DOHH2 (cell line): Measurements from ENCODE around the gene PSMB4.

Experiments
- H3F3A ChIP-seq: fragments of 200-600 bp; sonication (generic), shearing (Covaris generic); 2 replicates; pipeline ENCODE4 v1.6.0; 2016; ENCODE audit warnings: antibody characterized with exemption, mild to moderate bottlenecking; ENCODE audit not compliant: control insufficient read depth, insufficient read depth
- H3K27ac ChIP-seq: fragments of 200-600 bp; sonication (generic); 2 replicates; pipeline ENCODE4 v1.5.1; 2014; ENCODE audit warnings: low read depth, mild to moderate bottlenecking, low read length, moderate library complexity
- H3K27me3 ChIP-seq: fragments of 200-600 bp; sonication (generic); 2 replicates; pipeline ENCODE4 v1.6.1; 2014; ENCODE audit warnings: mild to moderate bottlenecking, low read length, mixed read lengths; ENCODE audit not compliant: control insufficient read depth
- H3K36me3 ChIP-seq: fragments of 200-600 bp; sonication (generic); 2 replicates; pipeline ENCODE4 v1.6.1; 2014; ENCODE audit warnings: mild to moderate bottlenecking, low read length, moderate library complexity, mixed read lengths; ENCODE audit not compliant: control insufficient read depth
- H3K4me1 ChIP-seq: fragments of 200-600 bp; sonication (generic); 2 replicates; pipeline ENCODE4 v1.6.1; 2014; ENCODE audit warnings: mild to moderate bottlenecking, low read length, mixed read lengths; ENCODE audit not compliant: control insufficient read depth
- H3K4me2 ChIP-seq: fragments of 200-600 bp; sonication (generic); 2 replicates; pipeline ENCODE4 v1.6.0; 2014; ENCODE audit warnings: mild to moderate bottlenecking, low read length, moderate library complexity
- H3K4me3 ChIP-seq: fragments of 200-600 bp; sonication (generic); 2 replicates; pipeline ENCODE4 v1.5.1; 2014; ENCODE audit warnings: mild to moderate bottlenecking, low read length, mixed read lengths
- H3K79me2 ChIP-seq: fragments of 200-600 bp; sonication (generic); 2 replicates; pipeline ENCODE4 v1.6.1; 2014; ENCODE audit warnings: mild to moderate bottlenecking, low read length, mixed read lengths; ENCODE audit not compliant: control insufficient read depth
- H3K9me2 ChIP-seq: fragments of 200-600 bp; sonication (generic); replicated peaks from 2 replicates; pipeline ENCODE4 v1.6.1; 2014; ENCODE audit warnings: mild to moderate bottlenecking, low read length, mixed read lengths; ENCODE audit not compliant: control insufficient read depth
- H3K9me3 ChIP-seq: fragments of 200-600 bp; sonication (generic); 2 replicates; pipeline ENCODE4 v1.6.1; 2014; ENCODE audit warnings: antibody characterized with exemption, low read length, mixed read lengths; ENCODE audit not compliant: control insufficient read depth, insufficient read depth
- H4K20me1 ChIP-seq: fragments of 200-600 bp; sonication (generic); 2 replicates; pipeline ENCODE4 v1.6.0; 2014; ENCODE audit warnings: low read depth, mild to moderate bottlenecking, antibody characterized with exemption, low read length, moderate library complexity; ENCODE audit not compliant: control insufficient read depth, insufficient read depth
- CTCF ChIP-seq: fragments of 200-600 bp; sonication (generic); IDR thresholded peaks from one replicate; pipeline ENCODE4 v1.5.1; 2014; ENCODE audit warnings: antibody characterized with exemption, mild to moderate bottlenecking, low read depth, low read length; ENCODE audit not compliant: poor library complexity, severe bottlenecking
- EZH2phosphoT487 ChIP-seq: fragments of 200-600 bp; sonication (generic); IDR thresholded peaks from 2 replicates; pipeline ENCODE4 v1.6.1; 2017; ENCODE audit warnings: borderline replicate concordance, mild to moderate bottlenecking, antibody characterized with exemption, low read length, moderate library complexity, mixed read lengths

PSMB4 gene

DNA sequence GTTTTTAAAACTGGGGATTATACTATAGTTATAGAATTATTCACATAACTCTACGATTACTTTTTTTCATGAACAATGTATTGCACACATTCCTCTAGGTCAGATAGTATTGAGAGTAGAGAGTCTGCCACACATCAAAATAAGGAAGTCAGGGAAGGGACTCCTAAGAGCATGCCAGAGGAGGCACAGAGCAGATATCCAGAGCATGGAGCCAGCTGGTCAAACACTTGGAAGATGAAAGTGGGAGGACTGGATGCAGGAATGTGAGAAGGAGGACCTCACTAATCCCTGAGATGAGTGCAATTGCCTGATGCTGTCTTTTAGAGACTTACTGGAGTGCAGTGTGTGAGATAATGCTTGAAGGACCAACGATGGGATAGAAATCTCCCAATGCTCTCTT lies 42.7 kb upstream of the PSMB4 start:
- H3K27me3 ChIP-seq, result no peaks in the 10 kb centered on the region
- no peak overlapping the region for H3K4me2 ChIP-seq
- no peak for TF ChIP-seq CTCF
- TF ChIP-seq EZH2phosphoT487, result no peak

GRCh38 chr1:151361883-151362282 lies 37.5 kb upstream of the PSMB4 start:
- H3K27me3 ChIP-seq, result no peaks in the 10 kb centered on the region
- H3K36me3 ChIP-seq, result no peaks in the 10 kb centered on the region

More for the DNA sequence above, 42.7 kb upstream of the PSMB4 start:
- no peaks in the 10 kb centered on the region for H4K20me1 ChIP-seq
- H3F3A ChIP-seq, result peaks cover 2% of the 10 kb centered on the region; the same call in 1 of the 2 replicates
- no peak overlapping the region for H3K27ac ChIP-seq
- 0 out of 2 replicates have a peak, but pooled peaks cover 8% of the 10 kb centered on the region for H3K4me1 ChIP-seq
- H3K4me3 ChIP-seq, result no peak overlapping the region
- H3K36me3 ChIP-seq, result no peaks in the 10 kb centered on the region
- no peaks in the 10 kb centered on the region for H3K79me2 ChIP-seq
- peaks cover 7% of the 10 kb centered on the region; the same call in 1 of the 2 replicates for H3K9me3 ChIP-seq
- no peaks in the 10 kb centered on the region for H3K9me2 ChIP-seq

DNA sequence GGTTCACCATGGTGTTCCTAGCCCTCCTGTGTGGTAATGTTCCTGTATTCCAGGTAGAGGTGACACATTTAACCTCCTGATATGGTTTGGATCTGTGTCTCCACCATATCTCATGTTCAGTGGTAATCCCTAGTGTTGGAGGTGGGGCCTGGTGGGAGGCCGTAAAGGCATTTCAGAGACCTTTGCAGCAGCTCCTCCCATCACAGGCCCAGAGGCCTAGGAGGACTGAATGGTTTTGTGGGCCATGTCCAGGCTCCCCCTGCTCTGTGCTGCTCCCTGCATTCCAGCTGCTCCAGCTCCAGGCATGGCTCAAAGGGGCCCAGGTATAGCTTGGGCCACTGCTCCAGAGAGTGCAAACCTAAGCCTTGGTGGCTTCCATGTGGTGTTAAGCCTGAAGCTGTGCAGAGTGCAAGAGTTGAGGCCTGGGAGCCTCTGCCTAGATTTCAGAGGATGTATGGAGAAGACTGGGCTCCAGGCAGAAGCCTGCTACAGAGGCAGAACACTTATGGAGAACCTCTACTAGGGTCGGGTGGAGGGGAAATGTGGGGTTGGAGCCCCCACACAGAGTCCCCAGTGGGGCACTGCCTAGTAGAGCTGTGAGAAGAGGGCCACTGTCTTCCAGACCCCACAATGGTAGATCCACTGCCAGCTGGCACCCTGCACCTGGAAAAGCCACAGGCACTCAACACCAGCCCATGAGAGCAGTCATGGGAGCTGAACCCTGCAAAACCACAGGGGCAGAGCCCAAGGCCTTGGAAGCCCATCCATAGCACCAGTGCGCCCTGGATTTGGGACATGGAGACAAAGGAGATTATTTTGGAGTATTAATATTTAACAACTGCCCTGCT lies 36.8 kb upstream of the PSMB4 start:
- no peak for TF ChIP-seq EZH2phosphoT487
- TF ChIP-seq CTCF, result no peak
- H3K4me1 ChIP-seq, result no peaks in the 10 kb centered on the region
- no peaks in the 10 kb centered on the region for H3F3A ChIP-seq
- H3K27me3 ChIP-seq, result no peaks in the 10 kb centered on the region
- H4K20me1 ChIP-seq, result no peaks in the 10 kb centered on the region
- no peaks in the 10 kb centered on the region for H3K9me2 ChIP-seq
- no peak overlapping the region for H3K27ac ChIP-seq
- H3K4me3 ChIP-seq, result no peak overlapping the region
- peaks cover 15% of the 10 kb centered on the region for H3K9me3 ChIP-seq
- no peak overlapping the region for H3K4me2 ChIP-seq
- no peaks in the 10 kb centered on the region for H3K79me2 ChIP-seq
- H3K36me3 ChIP-seq, result no peaks in the 10 kb centered on the region

More at GRCh38 chr1:151361883-151362282, 37.5 kb upstream of the PSMB4 start:
- Histone ChIP-seq H3K4me2 (no peak overlapping the region), H3K9me3 (peaks cover 15% of the 10 kb centered on the region), H3K79me2 (no peaks in the 10 kb centered on the region), H3K9me2 (no peaks in the 10 kb centered on the region), H3K4me3 (no peak overlapping the region), H3K27ac (no peak overlapping the region), H3K4me1 (no peaks in the 10 kb centered on the region), H4K20me1 (no peaks in the 10 kb centered on the region), H3F3A (no peaks in the 10 kb centered on the region)
- TF ChIP-seq EZH2phosphoT487 (no peak), CTCF (no peak)
